Activated CD4-positive, alpha-beta T cell treated with anti-CD3 and anti-CD28 coated beads, Interleukin-2, amount 10 ng/mL, durations not matched to agents 24 days and 14 days (primary cell): Measurements from ENCODE around the gene UBAP2L. TPM values are rescaled to one million over a fixed set of nuclear protein-coding genes. Genes with fewer than 3 reads are reported as not detected.
"Not testable (repeated sequence)": the region's sequence is repeated elsewhere in the genome, so short reads cannot be mapped to it uniquely, and the experiment has no call there.

Source experiments
- DNase-seq: peaks from one replicate; pipeline ENCODE4 v3.0.0; 2022
- H3K27ac Mint-ChIP-seq: one replicate; pipeline ENCODE4 v1.8.0; 2022; ENCODE audit warnings: mild to moderate bottlenecking, mixed read lengths
- H3K27me3 Mint-ChIP-seq: one replicate; pipeline ENCODE4 v1.8.0; 2022; ENCODE audit warnings: mixed read lengths
- H3K36me3 Mint-ChIP-seq: one replicate; pipeline ENCODE4 v1.8.0; 2022; ENCODE audit warnings: low read depth, mild to moderate bottlenecking, mixed read lengths
- H3K4me1 Mint-ChIP-seq: one replicate; pipeline ENCODE4 v1.8.0; 2021; ENCODE audit warnings: mixed read lengths
- H3K4me3 Mint-ChIP-seq: one replicate; pipeline ENCODE4 v1.8.0; 2022; ENCODE audit warnings: mild to moderate bottlenecking, moderate library complexity, mixed read lengths
- H3K9me3 Mint-ChIP-seq: one replicate; pipeline ENCODE4 v1.8.0; 2021; ENCODE audit warnings: mixed read lengths
- intact Hi-C: fragments of 100-400 bp; cut with micrococcal nuclease; formaldehyde crosslinking; loops from one replicate; pipeline ENCODE4 v1.15.1; 2023
- total RNA-seq: library from RNA; stranded (reverse); gene quantifications from 2 replicates; pipeline ENCODE4 v1.2.3, GENCODE V29; 2022

UBAP2L gene
- total RNA-seq, 1 donor from 2014 or later, result 277 TPM

DNA sequence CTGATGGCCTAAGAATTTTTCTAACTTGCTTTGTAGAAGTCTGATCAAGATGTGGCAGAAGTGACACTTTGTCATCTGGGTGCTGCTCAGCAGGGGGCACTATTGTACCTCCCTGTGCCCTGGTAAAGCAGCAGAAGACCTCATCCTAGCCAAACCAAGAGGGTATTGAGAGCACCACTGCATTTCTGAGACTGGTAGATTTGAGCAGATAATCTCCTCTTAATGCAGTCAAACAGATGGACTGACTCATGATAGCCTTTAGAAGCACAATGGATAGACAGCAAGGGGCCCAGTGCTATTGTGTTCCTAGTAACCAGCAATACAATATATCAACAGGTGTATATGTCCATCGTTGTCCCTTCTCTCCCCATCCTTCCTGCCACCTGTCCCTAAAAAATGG is 34.6 kb upstream of the UBAP2L start:
- peaks cover 24% of the 10 kb centered on the region for H3K4me1 Mint-ChIP-seq
- no peak overlapping the region for H3K27ac Mint-ChIP-seq
- peaks cover 12% of the 10 kb centered on the region for H3K27me3 Mint-ChIP-seq
- no peaks in the 10 kb centered on the region for H3K9me3 Mint-ChIP-seq
- intact Hi-C loops, result loop anchor here (1.0 to 2.0 kb wide), 3 partner anchors 21 to 149 kb away; partner anchors contain the start of genes CFAP141 and HAX1
- H3K4me3 Mint-ChIP-seq, result no peak overlapping the region
- DNase-seq, result peak; percentile 90
- peaks cover 17% of the 10 kb centered on the region for H3K36me3 Mint-ChIP-seq

DNA sequence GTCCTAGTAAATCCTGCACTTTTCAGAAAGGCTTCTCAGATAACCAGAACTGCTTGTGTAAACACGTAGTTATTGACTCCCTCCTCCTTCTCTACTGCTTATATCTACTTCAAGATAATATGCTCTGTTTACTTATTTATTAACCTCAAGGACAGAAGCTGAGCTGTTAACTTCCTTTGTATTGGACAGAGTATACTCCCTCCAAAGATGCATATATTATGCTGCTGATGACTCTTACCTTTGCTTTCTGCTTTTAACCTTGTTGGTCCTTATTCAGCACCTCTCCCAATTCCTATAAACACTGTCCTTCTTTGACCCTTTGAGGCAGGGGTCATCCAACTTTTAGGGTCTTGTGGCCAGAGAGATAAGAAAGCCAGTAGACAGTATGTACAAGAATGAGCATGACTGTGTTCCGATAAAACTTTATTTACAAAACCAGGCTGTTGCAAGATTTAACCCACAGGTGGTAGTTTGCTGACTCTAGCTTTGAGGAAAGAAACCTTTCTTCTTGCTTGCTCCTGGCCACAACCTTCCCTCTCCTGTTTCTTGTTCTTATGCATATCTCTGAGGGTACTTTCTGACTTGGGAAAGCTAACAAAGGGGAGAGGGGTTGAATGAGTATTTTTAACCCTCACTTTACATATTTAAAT is 33.8 kb upstream of the UBAP2L start:
- Mint-ChIP-seq H3K36me3 (peaks cover 10% of the 10 kb centered on the region), H3K4me3 (no peak overlapping the region), H3K9me3 (no peaks in the 10 kb centered on the region), H3K4me1 (peaks cover 19% of the 10 kb centered on the region), H3K27ac (no peak overlapping the region), H3K27me3 (peaks cover 20% of the 10 kb centered on the region)
- no peak for DNase-seq
- intact Hi-C loops, result loop anchor here (1.0 to 2.0 kb wide), 3 partner anchors 20 to 148 kb away; partner anchors contain the start of genes CFAP141 and HAX1

DNA sequence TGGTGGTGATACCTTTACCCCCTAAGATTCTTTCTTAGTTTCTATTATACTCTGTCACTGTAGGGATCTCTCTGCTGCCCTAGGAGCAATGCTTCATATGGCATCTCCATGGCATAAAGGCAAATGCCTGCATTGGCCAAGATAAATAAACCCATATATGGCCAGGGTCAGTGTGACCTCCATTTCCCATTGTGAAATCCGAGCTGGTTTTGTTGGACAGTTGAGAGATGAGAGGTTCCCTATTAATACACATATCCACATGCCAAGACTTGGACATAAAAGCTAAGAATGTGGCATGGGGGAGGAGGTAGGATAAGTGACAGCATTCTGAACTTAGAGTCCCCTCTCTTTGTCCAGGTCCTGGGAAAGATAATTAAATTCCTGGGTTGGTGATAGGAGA is 30.2 kb upstream of the UBAP2L start:
- Mint-ChIP-seq H3K4me1 (peaks cover 17% of the 10 kb centered on the region), H3K27ac (no peak overlapping the region), H3K27me3 (peaks cover 38% of the 10 kb centered on the region), H3K36me3 (no peaks in the 10 kb centered on the region), H3K9me3 (no peaks in the 10 kb centered on the region), H3K4me3 (no peak overlapping the region)
- intact Hi-C loops, result no loop called here
- no peak for DNase-seq

DNA sequence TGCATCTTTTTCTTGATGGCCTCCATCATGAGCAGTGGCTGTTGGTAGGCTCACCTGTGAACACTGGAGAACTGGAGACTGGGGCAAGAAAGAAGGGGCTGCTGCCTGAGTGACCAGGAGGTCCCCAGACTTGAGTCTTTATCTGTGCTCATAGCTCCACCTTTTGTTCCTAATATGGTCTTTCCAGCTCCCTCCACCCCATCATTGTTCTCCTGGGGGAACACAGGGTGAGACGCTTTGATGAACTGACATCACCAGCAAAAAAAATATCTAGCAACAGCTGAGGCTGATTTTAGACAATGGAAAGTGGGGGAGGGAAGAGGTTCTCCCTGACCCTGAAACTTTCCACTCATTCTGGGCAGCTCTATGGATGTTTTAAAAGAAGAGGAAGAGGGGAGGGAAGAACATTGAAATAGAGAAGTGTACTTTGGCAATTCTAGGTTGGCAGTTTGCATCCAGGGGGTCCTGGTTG is 28.7 kb upstream of the UBAP2L start, which contains the start of gene TPM3:
TPM3 (minus strand) TSS at position 111 of the 472 bp plus-strand sequence; CDS start at position 29, 82 bp downstream.
- Mint-ChIP-seq H3K4me1 (peaks cover 8% of the 10 kb centered on the region), H3K4me3 (no peak within 1 kb of the TSS), H3K36me3 (no peaks in the 10 kb centered on the region), H3K9me3 (no peaks in the 10 kb centered on the region), H3K27me3 (peaks cover 36% of the 10 kb centered on the region), H3K27ac (no peak within 1 kb of the TSS)
- DNase-seq, result no peak
- intact Hi-C loops, result no loop called here

GRCh38 chr1:154192476-154192875 is 28.3 kb upstream of the UBAP2L start:
- Mint-ChIP-seq H3K36me3 (no peaks in the 10 kb centered on the region), H3K4me1 (peaks cover 7% of the 10 kb centered on the region), H3K27me3 (peaks cover 36% of the 10 kb centered on the region), H3K4me3 (no peak overlapping the region), H3K9me3 (no peaks in the 10 kb centered on the region), H3K27ac (no peak overlapping the region)
- intact Hi-C loops, result no loop called here
- DNase-seq, result no peak

DNA sequence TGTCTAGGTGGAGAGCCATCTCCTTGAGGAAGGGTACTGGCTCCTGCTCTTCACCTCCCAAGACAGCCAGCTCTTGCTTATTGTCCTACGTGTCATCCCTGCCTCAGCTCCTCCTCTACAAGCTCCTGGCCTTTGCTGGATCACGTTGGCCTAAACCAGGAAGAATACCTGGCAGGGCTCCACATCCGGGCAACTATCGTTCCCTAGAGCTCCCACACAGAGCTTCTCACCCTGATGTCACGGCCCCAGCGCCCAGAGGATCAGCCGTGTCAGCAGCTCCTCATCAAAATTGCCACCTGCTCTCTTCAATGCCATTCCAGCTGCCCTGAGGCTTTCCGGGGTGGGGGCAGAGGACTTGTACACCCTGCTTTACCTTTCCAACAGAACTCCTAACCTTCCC is 26.9 kb upstream of the UBAP2L start:
- H3K9me3 Mint-ChIP-seq, result no peaks in the 10 kb centered on the region
- H3K27ac Mint-ChIP-seq, result no peak overlapping the region
- no peaks in the 10 kb centered on the region for H3K36me3 Mint-ChIP-seq
- H3K4me1 Mint-ChIP-seq, result peaks cover 7% of the 10 kb centered on the region
- peaks cover 36% of the 10 kb centered on the region for H3K27me3 Mint-ChIP-seq
- no peak for DNase-seq
- H3K4me3 Mint-ChIP-seq, result no peak overlapping the region
- intact Hi-C loops, result no loop called here

DNA sequence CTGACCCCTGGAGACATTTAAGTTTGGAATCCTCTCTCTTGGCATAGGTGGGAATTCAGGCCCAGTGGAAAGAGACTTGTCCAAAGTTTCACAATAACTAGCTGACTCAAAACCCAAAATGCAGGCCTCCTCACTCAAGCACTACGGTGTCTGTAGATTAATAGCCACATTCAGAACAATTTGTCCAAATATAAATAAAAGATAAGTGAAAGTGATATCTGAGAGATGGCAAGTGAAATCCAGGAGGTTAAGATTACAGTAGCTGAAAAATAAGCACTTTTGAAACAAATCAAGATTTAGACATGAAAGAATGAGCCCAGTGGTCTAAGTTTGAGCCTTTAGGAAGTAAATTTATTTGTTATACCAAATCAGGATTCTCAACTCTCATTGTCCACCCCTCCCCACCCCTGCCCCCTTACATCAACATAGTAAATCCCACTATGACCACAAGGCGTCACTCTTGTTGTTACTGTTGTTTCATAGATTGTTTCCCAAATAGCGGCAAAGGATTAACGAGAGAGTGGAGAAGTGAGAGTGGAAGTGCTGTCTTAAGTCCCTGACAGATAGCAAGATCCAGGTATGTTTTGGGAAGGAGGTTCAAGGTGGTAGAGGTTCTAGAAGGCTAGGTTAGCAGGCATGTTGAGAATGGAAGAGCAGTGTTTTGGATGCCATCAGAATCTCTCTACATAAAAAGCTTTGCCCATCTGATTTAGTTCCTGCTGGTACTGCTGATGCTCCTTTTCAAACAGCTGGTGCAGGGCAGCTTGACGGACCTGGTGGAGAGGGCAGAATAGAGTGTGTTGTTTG is 21.8 kb upstream of the UBAP2L start:
- peak; percentile 83 for DNase-seq
- H3K27ac Mint-ChIP-seq, result no peak overlapping the region
- intact Hi-C loops, result loop anchor here (1.0 kb wide), 1 partner anchor 73 kb away; the partner anchor contains the start of gene HAX1
- no peaks in the 10 kb centered on the region for H3K9me3 Mint-ChIP-seq
- no peak overlapping the region for H3K4me3 Mint-ChIP-seq
- no peaks in the 10 kb centered on the region for H3K36me3 Mint-ChIP-seq
- H3K27me3 Mint-ChIP-seq, result peaks cover 7% of the 10 kb centered on the region
- H3K4me1 Mint-ChIP-seq, result peaks cover 3% of the 10 kb centered on the region

DNA sequence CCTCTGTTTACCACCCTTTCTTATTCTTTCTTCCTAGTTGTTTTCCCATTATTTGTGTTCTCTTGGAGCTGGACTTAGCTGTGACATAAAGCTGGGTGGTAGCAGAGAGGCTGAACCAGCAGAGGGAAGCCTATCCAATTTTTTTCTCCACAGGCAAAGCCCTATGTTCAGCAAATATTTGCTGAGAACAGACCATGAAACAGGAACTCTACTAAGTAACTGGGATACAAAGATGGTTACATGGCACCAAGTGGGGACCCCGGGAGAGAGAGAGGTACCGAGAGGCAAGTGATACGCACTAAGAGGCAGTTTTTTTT is 21.2 kb upstream of the UBAP2L start:
- Mint-ChIP-seq H3K4me1 (peaks cover 2% of the 10 kb centered on the region), H3K27me3 (peaks cover 4% of the 10 kb centered on the region), H3K4me3 (no peak overlapping the region), H3K9me3 (no peaks in the 10 kb centered on the region), H3K27ac (no peak overlapping the region), H3K36me3 (no peaks in the 10 kb centered on the region)
- DNase-seq, result no peak
- intact Hi-C loops, result loop anchor here (1.0 kb wide), 1 partner anchor 73 kb away; the partner anchor contains the start of gene HAX1

DNA sequence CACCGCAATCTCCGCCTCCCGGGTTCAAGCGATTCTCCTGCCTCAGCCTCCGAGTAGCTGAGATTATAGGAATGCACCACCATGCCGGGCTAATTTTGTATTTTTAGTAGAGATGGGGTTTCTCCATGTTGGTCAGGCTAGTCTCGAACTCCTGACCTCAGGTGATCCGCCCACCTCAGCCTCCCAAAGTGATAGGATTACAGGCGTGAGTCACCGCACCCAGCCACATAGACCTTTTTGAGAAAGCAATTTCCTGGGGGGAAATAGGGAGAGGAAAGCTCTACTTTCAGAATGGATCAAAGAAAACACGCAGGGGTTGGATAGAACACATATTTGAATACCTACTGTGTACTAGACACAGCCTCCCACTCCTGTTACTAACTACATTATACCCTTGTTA is 15.0 kb upstream of the UBAP2L start:
- not testable (repeated sequence) for H3K4me3 Mint-ChIP-seq, H3K9me3 Mint-ChIP-seq, DNase-seq, H3K27me3 Mint-ChIP-seq
- Mint-ChIP-seq H3K27ac (peak overlapping the region; percentile 86), H3K4me1 (peaks cover 26% of the 10 kb centered on the region), H3K36me3 (peaks cover 42% of the 10 kb centered on the region)
- intact Hi-C loops, result loop anchor here (1.0 to 2.0 kb wide), 2 partner anchors 15 to 19 kb away; partner anchors contain the start of gene UBAP2L

DNA sequence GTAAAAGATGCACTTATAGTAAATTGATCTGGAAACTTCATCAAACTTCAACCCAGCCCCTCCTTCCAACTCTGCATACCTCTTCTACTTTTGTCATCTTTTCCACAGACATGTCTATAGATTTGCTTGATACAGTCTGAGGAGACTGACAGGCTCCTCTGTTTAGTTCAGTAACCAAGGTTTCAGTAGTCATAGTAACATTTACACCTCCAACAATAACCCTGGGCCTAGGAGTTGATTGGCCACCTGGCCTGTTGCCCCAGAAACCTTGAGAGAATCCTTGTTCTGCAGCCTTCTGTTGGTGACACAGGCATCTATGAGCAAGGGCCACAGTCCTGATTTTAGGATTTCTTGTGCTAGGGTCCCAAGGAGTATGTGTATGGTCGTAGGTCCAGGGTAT is 14.6 kb upstream of the UBAP2L start, which contains the start of gene CFAP141:
CFAP141 (minus strand) TSS at position 138 of the 400 bp plus-strand sequence; CDS start at position 112, 26 bp downstream.
- H3K4me1 Mint-ChIP-seq, result peaks cover 26% of the 10 kb centered on the region
- peaks cover 43% of the 10 kb centered on the region for H3K36me3 Mint-ChIP-seq
- intact Hi-C loops, result loop anchor here (1.0 to 2.0 kb wide), 2 partner anchors 14 to 19 kb away; partner anchors contain the start of gene UBAP2L
- no peak for DNase-seq
- no peaks in the 10 kb centered on the region for H3K27me3 Mint-ChIP-seq
- H3K27ac Mint-ChIP-seq, result peak within 1 kb of the TSS; percentile 86
- no peaks in the 10 kb centered on the region for H3K9me3 Mint-ChIP-seq
- no peak within 1 kb of the TSS for H3K4me3 Mint-ChIP-seq

DNA sequence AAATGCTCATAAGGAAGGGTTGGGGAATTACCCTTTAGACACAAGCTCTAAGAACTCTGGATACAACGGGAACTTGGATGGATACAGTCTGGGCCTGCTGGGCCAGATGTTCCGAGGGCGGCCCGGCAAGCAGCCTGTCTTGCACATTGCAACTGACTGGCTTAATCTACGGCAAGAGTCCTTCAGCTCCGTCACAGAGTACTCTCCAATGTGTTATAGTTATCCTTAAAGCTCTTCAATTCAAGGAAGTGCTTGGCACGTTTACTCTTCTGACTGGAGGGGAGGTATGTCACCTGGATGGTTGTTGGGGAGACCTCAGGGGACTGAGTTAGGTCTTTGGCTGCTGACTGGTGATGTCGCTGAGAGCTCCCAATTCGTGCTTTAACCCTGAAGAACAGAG is 13.5 kb upstream of the UBAP2L start:
- intact Hi-C loops, result loop anchor here (2.0 kb wide), 1 partner anchor 20 kb away; no protein-coding TSS in a partner anchor
- H3K27ac Mint-ChIP-seq, result peak overlapping the region; percentile 59
- H3K4me1 Mint-ChIP-seq, result peaks cover 28% of the 10 kb centered on the region
- H3K4me3 Mint-ChIP-seq, result no peak overlapping the region
- no peaks in the 10 kb centered on the region for H3K27me3 Mint-ChIP-seq
- no peaks in the 10 kb centered on the region for H3K9me3 Mint-ChIP-seq
- no peak for DNase-seq
- peaks cover 52% of the 10 kb centered on the region for H3K36me3 Mint-ChIP-seq

DNA sequence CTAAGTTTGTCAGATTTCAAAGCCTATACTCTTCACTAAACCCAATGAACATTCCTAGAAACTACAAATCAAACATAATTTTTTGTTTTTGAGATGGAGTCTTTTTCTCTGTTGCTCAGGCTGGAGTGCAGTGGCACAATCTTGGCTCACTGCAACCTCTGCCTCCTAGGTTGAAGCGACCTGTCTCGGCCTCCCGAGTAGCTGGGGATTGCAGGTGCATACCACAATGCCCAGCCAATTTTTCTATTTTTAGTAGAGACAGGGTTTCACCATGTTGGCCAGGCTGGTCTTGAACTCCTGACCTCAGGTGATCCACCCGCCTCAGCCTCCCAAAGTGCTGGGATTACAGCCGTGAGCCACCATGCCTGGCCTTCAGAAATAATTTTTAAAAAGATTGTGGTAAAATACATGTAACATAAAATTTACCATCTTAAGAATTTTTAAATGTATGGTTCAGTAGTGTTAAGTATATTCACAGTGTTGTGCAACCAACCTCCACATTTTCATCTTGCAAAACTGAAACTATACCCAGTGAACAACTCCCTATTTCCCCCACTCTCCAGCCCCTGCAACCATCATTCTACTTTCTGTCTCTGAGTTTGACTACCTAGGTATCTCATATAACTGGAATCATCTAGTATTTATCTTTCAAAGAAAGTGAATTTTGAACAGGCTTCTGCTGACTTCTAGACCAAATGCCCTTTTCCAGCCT is 11.9 kb upstream of the UBAP2L start:
- H3K27ac Mint-ChIP-seq, result peak overlapping the region; percentile 63
- peaks cover 66% of the 10 kb centered on the region for H3K36me3 Mint-ChIP-seq
- H3K27me3 Mint-ChIP-seq, result no peaks in the 10 kb centered on the region
- no peak for DNase-seq
- no peaks in the 10 kb centered on the region for H3K9me3 Mint-ChIP-seq
- H3K4me1 Mint-ChIP-seq, result peaks cover 36% of the 10 kb centered on the region
- H3K4me3 Mint-ChIP-seq, result no peak overlapping the region
- intact Hi-C loops, result no loop called here

- no peaks in the 10 kb centered on the region for H3K27me3 Mint-ChIP-seq
- no peaks in the 10 kb centered on the region for H3K9me3 Mint-ChIP-seq
- peaks cover 28% of the 10 kb centered on the region for H3K4me1 Mint-ChIP-seq
- no peak overlapping the region for H3K4me3 Mint-ChIP-seq
- peak overlapping the region; percentile 76 for H3K27ac Mint-ChIP-seq
- DNase-seq, result no peak
- peaks cover 60% of the 10 kb centered on the region for H3K36me3 Mint-ChIP-seq
- intact Hi-C loops, result no loop called here
Measured at GRCh38 chr1:154212083-154212482, 8.7 kb upstream of the UBAP2L start.
